ENCODE data around the gene CHEK2. TPM values are rescaled to one million over a fixed set of nuclear protein-coding genes. Genes with fewer than 3 reads are reported as not detected.

The CHEK2 gene
- total and polyA plus RNA-seq, 8 donors = 0.83 to 4.6 (median 3.1) TPM

DNA sequence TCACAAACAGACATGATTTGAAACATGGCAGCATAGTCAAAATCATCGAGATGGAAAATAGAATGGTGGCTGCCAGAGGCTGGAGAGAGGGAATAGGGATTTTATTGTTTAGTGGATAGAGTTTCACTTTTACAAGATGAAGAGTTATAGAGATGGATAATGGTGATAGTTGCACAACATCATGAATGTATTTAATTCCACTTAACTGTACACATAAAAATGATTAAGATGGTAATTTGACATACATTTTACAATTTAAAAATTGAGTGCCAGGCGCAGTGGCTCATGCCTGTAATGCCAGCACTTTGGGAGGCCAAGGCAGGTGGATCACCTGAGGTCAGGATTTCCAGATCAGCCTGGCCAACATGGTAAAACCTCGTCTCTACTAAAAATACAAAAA, 83.2 kb downstream of the CHEK2 start:
- FAIRE-seq (no peak), ATAC-seq (peak in 2 of 4 donors; percentile 35 to 44), DNase-seq (no peak)
- H3K36me3 ChIP-seq = no peaks in the 10 kb centered on the region
- no peaks in the 10 kb centered on the region for H3K9me3 ChIP-seq
- H3K4me1 ChIP-seq = peaks cover 0 to 22% (median 15%) of the 10 kb centered on the region in 3 donors
- H3K27me3 ChIP-seq = no peaks in the 10 kb centered on the region
- intact Hi-C loops (cut with DNase I) = no loop called here
- no peak overlapping the region for H3K4me3 ChIP-seq
- 68 to 70% methylated on average over 3 of the region's 3 CpGs for WGBS, 2 donors
- TF ChIP-seq, protein P1, sequence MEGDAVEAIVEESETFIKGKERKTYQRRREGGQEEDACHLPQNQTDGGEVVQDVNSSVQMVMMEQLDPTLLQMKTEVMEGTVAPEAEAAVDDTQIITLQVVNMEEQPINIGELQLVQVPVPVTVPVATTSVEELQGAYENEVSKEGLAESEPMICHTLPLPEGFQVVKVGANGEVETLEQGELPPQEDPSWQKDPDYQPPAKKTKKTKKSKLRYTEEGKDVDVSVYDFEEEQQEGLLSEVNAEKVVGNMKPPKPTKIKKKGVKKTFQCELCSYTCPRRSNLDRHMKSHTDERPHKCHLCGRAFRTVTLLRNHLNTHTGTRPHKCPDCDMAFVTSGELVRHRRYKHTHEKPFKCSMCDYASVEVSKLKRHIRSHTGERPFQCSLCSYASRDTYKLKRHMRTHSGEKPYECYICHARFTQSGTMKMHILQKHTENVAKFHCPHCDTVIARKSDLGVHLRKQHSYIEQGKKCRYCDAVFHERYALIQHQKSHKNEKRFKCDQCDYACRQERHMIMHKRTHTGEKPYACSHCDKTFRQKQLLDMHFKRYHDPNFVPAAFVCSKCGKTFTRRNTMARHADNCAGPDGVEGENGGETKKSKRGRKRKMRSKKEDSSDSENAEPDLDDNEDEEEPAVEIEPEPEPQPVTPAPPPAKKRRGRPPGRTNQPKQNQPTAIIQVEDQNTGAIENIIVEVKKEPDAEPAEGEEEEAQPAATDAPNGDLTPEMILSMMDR (IDR thresholded peaks at IDR 0.05) = no peak
- H3K27ac ChIP-seq = no peak overlapping the region

GRCh38 chr22:28656181-28656580, 85.4 kb downstream of the CHEK2 start:
- WGBS, 2 donors = 63 to 73% methylated on average over 3 of the region's 3 CpGs
- no peak overlapping the region for H3K4me3 ChIP-seq
- H3K9me3 ChIP-seq = no peaks in the 10 kb centered on the region
- FAIRE-seq = no peak
- DNase-seq = no peak
- no peak overlapping the region for H3K27ac ChIP-seq
- H3K4me1 ChIP-seq = peaks cover 0 to 22% (median 15%) of the 10 kb centered on the region in 3 donors
- no peak for ATAC-seq
- no peaks in the 10 kb centered on the region for H3K36me3 ChIP-seq
- intact Hi-C loops (cut with DNase I) = no loop called here
- TF ChIP-seq, protein P1 (IDR thresholded peaks at IDR 0.05) = no peak
- no peaks in the 10 kb centered on the region for H3K27me3 ChIP-seq

DNA sequence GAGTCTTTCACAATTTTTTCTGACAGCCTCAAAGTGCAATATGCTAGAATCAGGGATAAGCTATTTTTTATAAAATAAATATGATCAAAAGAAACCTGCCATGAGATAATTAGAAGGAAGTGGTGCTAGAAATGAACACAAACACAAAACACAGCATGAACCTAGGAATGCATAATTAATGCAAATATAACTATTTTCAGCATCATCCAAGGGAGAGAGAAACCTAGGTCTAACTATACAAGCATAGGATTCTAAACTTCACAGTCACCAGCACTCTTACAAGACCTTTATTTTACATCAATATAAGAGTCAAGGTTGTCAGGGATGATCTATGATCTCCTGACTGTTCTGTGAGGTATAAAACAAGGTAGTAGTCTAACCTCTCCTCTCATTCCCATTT, 91.2 kb downstream of the CHEK2 start:
- no peaks in the 10 kb centered on the region for H3K27me3 ChIP-seq
- DNase-seq = no peak
- H3K4me3 ChIP-seq = no peak overlapping the region
- no peaks in the 10 kb centered on the region for H3K36me3 ChIP-seq
- H3K27ac ChIP-seq = no peak overlapping the region
- intact Hi-C loops (cut with DNase I) = no loop called here
- FAIRE-seq = no peak
- ATAC-seq = no peak
- TF ChIP-seq, protein P1 (IDR thresholded peaks at IDR 0.05) = no peak
- no peaks in the 10 kb centered on the region for H3K9me3 ChIP-seq
- H3K4me1 ChIP-seq = no peaks in the 10 kb centered on the region

GRCh38 chr22:28648792-28649191, 92.8 kb downstream of the CHEK2 start:
- no peak for ATAC-seq

GRCh38 chr22:28647216-28647615, 94.4 kb downstream of the CHEK2 start:
- no peak overlapping the region for H3K27ac ChIP-seq
- H3K4me3 ChIP-seq = no peak overlapping the region
- no peak for FAIRE-seq
- TF ChIP-seq, protein P1 (IDR thresholded peaks at IDR 0.05) = no peak
- no peaks in the 10 kb centered on the region for H3K36me3 ChIP-seq
- no peaks in the 10 kb centered on the region for H3K9me3 ChIP-seq
- H3K27me3 ChIP-seq = no peaks in the 10 kb centered on the region
- 93 to 98% methylated on average over 3 of the region's 3 CpGs for WGBS, 2 donors
- ATAC-seq = no peak
- intact Hi-C loops (cut with DNase I) = no loop called here
- peaks cover 0 to 4% (median 0%) of the 10 kb centered on the region in 3 donors for H3K4me1 ChIP-seq
- no peak for DNase-seq

More at GRCh38 chr22:28648792-28649191, 92.8 kb downstream of the CHEK2 start:
- WGBS, 2 donors = 98% methylated on average over 4 of the region's 4 CpGs
- Histone ChIP-seq H3K27me3 (no peaks in the 10 kb centered on the region), H3K27ac (no peak overlapping the region), H3K9me3 (no peaks in the 10 kb centered on the region), H3K4me3 (no peak overlapping the region), H3K4me1 (no peaks in the 10 kb centered on the region), H3K36me3 (no peaks in the 10 kb centered on the region)
- no peak for DNase-seq
- no peak for FAIRE-seq
- TF ChIP-seq, protein P1 (IDR thresholded peaks at IDR 0.05) = no peak
- intact Hi-C loops (cut with DNase I) = no loop called here
